GM23248 (cell line): ENCODE results near the gene QKI.

Source experiments
- EZH2 ChIP-seq: fragments of 200-600 bp; sonication (generic); IDR thresholded peaks from 2 replicates; pipeline ENCODE4 v1.6.1; 2018; ENCODE audit warnings: antibody characterized with exemption, mild to moderate bottlenecking; ENCODE audit not compliant: insufficient read depth, poor library complexity, severe bottlenecking
- EZH2phosphoT487 ChIP-seq: fragments of 200-600 bp; sonication (generic); IDR thresholded peaks from 2 replicates; pipeline ENCODE4 v1.6.1; 2018; ENCODE audit warnings: antibody characterized with exemption, moderate library complexity, mild to moderate bottlenecking, low read depth; ENCODE audit not compliant: insufficient read depth

GRCh38 chr6:163442336-163442735 lies 27.8 kb downstream of the QKI start:
- TF ChIP-seq EZH2phosphoT487 (no peak), EZH2 (no peak)
